ENCODE data around the gene SALL4. TPM values are rescaled to one million over a fixed set of nuclear protein-coding genes. Genes with fewer than 3 reads are reported as not detected.

The SALL4 gene
- polyA plus RNA-seq, 1 of the 3 experiments (the other 2 are of a cell fraction), result 0.82 TPM

- DNase-seq, result no peak
- WGBS (ENCODE audit: low lambda C conversion rate), result 74% methylated on average over 2 of the region's 2 CpGs
- no peaks in the 10 kb centered on the region for H3K79me2 ChIP-seq (ENCODE audit: insufficient read depth)
- TF ChIP-seq ELF1 (IDR thresholded peaks at IDR 0.05) (no peak), MXI1 (IDR thresholded peaks at IDR 0.05; ENCODE audit: low read depth, low read length) (no peak), JUND (IDR thresholded peaks at IDR 0.05) (no peak), GATA2 (CRISPR knock-in tag; IDR thresholded peaks at IDR 0.05) (no peak), RCOR1 (IDR thresholded peaks at IDR 0.05; ENCODE audit: low read length) (no peak)
- TF ChIP-seq, protein P1, sequence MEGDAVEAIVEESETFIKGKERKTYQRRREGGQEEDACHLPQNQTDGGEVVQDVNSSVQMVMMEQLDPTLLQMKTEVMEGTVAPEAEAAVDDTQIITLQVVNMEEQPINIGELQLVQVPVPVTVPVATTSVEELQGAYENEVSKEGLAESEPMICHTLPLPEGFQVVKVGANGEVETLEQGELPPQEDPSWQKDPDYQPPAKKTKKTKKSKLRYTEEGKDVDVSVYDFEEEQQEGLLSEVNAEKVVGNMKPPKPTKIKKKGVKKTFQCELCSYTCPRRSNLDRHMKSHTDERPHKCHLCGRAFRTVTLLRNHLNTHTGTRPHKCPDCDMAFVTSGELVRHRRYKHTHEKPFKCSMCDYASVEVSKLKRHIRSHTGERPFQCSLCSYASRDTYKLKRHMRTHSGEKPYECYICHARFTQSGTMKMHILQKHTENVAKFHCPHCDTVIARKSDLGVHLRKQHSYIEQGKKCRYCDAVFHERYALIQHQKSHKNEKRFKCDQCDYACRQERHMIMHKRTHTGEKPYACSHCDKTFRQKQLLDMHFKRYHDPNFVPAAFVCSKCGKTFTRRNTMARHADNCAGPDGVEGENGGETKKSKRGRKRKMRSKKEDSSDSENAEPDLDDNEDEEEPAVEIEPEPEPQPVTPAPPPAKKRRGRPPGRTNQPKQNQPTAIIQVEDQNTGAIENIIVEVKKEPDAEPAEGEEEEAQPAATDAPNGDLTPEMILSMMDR (IDR thresholded peaks at IDR 0.05), result no peak
- no peak overlapping the region for H3K4me3 ChIP-seq (ENCODE audit: low read depth in 2 of 2, low read length in 1 of 2)
- H3K4me2 ChIP-seq, result no peak overlapping the region
- H4K20me1 ChIP-seq (ENCODE audit: insufficient read depth), result no peaks in the 10 kb centered on the region
- no peaks in the 10 kb centered on the region for H3K4me1 ChIP-seq (ENCODE audit: control insufficient read depth in 1 of 2, insufficient read depth in 2 of 2, low read depth in 1 of 2, low read length in 1 of 2)
- H3K9me3 ChIP-seq, result no peaks in the 10 kb centered on the region
- H3F3A ChIP-seq (replicated peaks; ENCODE audit: insufficient read depth), result no peaks in the 10 kb centered on the region
- no peak overlapping the region for H2AFZ ChIP-seq (ENCODE audit: low read depth)
- H3K36me3 ChIP-seq (replicated peaks in 1 of 2; ENCODE audit: control insufficient read depth in 1 of 2, insufficient read depth in 2 of 2, low read length in 1 of 2), result no peaks in the 10 kb centered on the region
- no peaks in the 10 kb centered on the region for H3K27me3 ChIP-seq (ENCODE audit: insufficient read depth)
- ChIA-PET POLR2A (no interaction called here), CTCF (interaction anchor here (5.0 kb wide), 1 partner anchor 10 kb away, joined by 28 read pairs; no protein-coding TSS in a partner anchor)
- H3K27ac ChIP-seq (ENCODE audit: low read depth in 2 of 2, low read length in 1 of 2), result no peak overlapping the region
- no peak overlapping the region for H3K9ac ChIP-seq
- H3K9me2 ChIP-seq, result no peaks in the 10 kb centered on the region
Observed at GRCh38 chr20:51789434-51789833, 12.9 kb downstream of the SALL4 start.

GRCh38 chr20:51788822-51789221 lies 13.5 kb downstream of the SALL4 start:
- no peak overlapping the region for H3K9ac ChIP-seq
- ChIA-PET CTCF (interaction anchor here (5.0 kb wide), 1 partner anchor 11 kb away, joined by 28 read pairs; no protein-coding TSS in a partner anchor), POLR2A (no interaction called here)
- H3K4me2 ChIP-seq, result no peak overlapping the region
- H3K9me3 ChIP-seq, result no peaks in the 10 kb centered on the region
- no peak overlapping the region for H3K27ac ChIP-seq (ENCODE audit: low read depth in 2 of 2, low read length in 1 of 2)
- TF ChIP-seq IRF3 (IDR thresholded peaks at IDR 0.05; ENCODE audit: low read depth, low read length) (no peak), SIN3A (IDR thresholded peaks at IDR 0.05; ENCODE audit: borderline replicate concordance, low read depth, low read length) (no peak), JUND (IDR thresholded peaks at IDR 0.05) (no peak), MEF2A (IDR thresholded peaks at IDR 0.05; ENCODE audit: borderline replicate concordance, low read depth) (no peak), ELF1 (IDR thresholded peaks at IDR 0.05) (no peak), RFX5 (IDR thresholded peaks at IDR 0.05; ENCODE audit: low read length) (no peak), MXI1 (IDR thresholded peaks at IDR 0.05; ENCODE audit: low read depth, low read length) (no peak)
- TF ChIP-seq, protein P2, sequence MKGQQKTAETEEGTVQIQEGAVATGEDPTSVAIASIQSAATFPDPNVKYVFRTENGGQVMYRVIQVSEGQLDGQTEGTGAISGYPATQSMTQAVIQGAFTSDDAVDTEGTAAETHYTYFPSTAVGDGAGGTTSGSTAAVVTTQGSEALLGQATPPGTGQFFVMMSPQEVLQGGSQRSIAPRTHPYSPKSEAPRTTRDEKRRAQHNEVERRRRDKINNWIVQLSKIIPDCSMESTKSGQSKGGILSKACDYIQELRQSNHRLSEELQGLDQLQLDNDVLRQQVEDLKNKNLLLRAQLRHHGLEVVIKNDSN (IDR thresholded peaks at IDR 0.05; ENCODE audit: borderline replicate concordance, low read depth), result no peak
- TF ChIP-seq, protein P3, sequence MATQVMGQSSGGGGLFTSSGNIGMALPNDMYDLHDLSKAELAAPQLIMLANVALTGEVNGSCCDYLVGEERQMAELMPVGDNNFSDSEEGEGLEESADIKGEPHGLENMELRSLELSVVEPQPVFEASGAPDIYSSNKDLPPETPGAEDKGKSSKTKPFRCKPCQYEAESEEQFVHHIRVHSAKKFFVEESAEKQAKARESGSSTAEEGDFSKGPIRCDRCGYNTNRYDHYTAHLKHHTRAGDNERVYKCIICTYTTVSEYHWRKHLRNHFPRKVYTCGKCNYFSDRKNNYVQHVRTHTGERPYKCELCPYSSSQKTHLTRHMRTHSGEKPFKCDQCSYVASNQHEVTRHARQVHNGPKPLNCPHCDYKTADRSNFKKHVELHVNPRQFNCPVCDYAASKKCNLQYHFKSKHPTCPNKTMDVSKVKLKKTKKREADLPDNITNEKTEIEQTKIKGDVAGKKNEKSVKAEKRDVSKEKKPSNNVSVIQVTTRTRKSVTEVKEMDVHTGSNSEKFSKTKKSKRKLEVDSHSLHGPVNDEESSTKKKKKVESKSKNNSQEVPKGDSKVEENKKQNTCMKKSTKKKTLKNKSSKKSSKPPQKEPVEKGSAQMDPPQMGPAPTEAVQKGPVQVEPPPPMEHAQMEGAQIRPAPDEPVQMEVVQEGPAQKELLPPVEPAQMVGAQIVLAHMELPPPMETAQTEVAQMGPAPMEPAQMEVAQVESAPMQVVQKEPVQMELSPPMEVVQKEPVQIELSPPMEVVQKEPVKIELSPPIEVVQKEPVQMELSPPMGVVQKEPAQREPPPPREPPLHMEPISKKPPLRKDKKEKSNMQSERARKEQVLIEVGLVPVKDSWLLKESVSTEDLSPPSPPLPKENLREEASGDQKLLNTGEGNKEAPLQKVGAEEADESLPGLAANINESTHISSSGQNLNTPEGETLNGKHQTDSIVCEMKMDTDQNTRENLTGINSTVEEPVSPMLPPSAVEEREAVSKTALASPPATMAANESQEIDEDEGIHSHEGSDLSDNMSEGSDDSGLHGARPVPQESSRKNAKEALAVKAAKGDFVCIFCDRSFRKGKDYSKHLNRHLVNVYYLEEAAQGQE (IDR thresholded peaks at IDR 0.05; ENCODE audit: low read depth, low read length), result no peak
- TF ChIP-seq, protein P1 (IDR thresholded peaks at IDR 0.05), result no peak
- no peak overlapping the region for H3K4me3 ChIP-seq (ENCODE audit: low read depth in 2 of 2, low read length in 1 of 2)
- no peaks in the 10 kb centered on the region for H3K79me2 ChIP-seq (ENCODE audit: insufficient read depth)
- DNase-seq, result no peak
- H3K9me2 ChIP-seq, result no peaks in the 10 kb centered on the region
- no peak overlapping the region for H2AFZ ChIP-seq (ENCODE audit: low read depth)
- H4K20me1 ChIP-seq (ENCODE audit: insufficient read depth), result no peaks in the 10 kb centered on the region
- H3F3A ChIP-seq (replicated peaks; ENCODE audit: insufficient read depth), result no peaks in the 10 kb centered on the region
- H3K4me1 ChIP-seq (ENCODE audit: control insufficient read depth in 1 of 2, insufficient read depth in 2 of 2, low read depth in 1 of 2, low read length in 1 of 2), result no peaks in the 10 kb centered on the region
- 93% methylated on average over 14 of the region's 14 CpGs for WGBS (ENCODE audit: low lambda C conversion rate)
- no peaks in the 10 kb centered on the region for H3K27me3 ChIP-seq (ENCODE audit: insufficient read depth)
- no peaks in the 10 kb centered on the region for H3K36me3 ChIP-seq (replicated peaks in 1 of 2; ENCODE audit: control insufficient read depth in 1 of 2, insufficient read depth in 2 of 2, low read length in 1 of 2)
